ENCODE results near the gene CORIN. TPM values are rescaled to one million over a fixed set of nuclear protein-coding genes. Genes with fewer than 3 reads are reported as not detected.

Gene CORIN
- total and polyA plus RNA-seq, 4 donors: 0.02 to 0.23 (median 0.15) TPM

DNA sequence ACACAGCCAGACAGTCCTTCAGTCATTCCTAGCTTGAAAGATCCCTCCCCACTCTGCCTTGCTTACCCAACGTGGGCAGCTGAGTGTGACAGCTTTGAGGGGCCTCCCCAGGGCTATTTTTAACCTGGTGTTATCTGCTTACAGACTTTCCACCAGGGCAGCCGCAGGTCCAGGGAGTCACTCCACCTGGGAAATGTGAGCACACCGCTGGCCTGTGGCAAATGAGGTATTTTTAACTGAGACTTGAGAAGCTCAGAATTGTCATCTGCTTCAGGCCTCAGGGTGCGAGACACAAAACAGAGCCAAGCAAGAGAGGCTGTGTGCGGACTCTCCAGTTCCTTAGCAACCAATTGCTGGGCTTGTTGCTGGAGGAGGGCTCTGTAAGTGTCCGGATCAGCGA, 13.0 kb downstream of the CORIN start:
- TF ChIP-seq YY1 (IDR thresholded peaks at IDR 0.05) (no peak), FOXA1 (IDR thresholded peaks at IDR 0.05) (no peak), TAF1 (conservative IDR thresholded peaks at IDR 0.05) (no peak), HNF4A (conservative IDR thresholded peaks at IDR 0.05) (no peak), RAD21 (IDR thresholded peaks at IDR 0.05) (no peak), SP1 (IDR thresholded peaks at IDR 0.05) (no peak), FOXA2 (IDR thresholded peaks at IDR 0.05) (no peak), EGR1 (IDR thresholded peaks at IDR 0.05; ENCODE audit: low read depth in 2 of 2) (no peak), GABPA (IDR thresholded peaks at IDR 0.05 in 1 of 2, conservative IDR thresholded peaks at IDR 0.05 in 1 of 2) (no peak), RXRA (IDR thresholded peaks at IDR 0.05) (no peak), NR2F2 (IDR thresholded peaks at IDR 0.05) (no peak), JUND (IDR thresholded peaks at IDR 0.05) (no peak), HNF4G (IDR thresholded peaks at IDR 0.05) (no peak)
- TF ChIP-seq, protein P1, sequence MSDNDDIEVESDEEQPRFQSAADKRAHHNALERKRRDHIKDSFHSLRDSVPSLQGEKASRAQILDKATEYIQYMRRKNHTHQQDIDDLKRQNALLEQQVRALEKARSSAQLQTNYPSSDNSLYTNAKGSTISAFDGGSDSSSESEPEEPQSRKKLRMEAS (IDR thresholded peaks at IDR 0.05): no peak
- TF ChIP-seq, protein P2, sequence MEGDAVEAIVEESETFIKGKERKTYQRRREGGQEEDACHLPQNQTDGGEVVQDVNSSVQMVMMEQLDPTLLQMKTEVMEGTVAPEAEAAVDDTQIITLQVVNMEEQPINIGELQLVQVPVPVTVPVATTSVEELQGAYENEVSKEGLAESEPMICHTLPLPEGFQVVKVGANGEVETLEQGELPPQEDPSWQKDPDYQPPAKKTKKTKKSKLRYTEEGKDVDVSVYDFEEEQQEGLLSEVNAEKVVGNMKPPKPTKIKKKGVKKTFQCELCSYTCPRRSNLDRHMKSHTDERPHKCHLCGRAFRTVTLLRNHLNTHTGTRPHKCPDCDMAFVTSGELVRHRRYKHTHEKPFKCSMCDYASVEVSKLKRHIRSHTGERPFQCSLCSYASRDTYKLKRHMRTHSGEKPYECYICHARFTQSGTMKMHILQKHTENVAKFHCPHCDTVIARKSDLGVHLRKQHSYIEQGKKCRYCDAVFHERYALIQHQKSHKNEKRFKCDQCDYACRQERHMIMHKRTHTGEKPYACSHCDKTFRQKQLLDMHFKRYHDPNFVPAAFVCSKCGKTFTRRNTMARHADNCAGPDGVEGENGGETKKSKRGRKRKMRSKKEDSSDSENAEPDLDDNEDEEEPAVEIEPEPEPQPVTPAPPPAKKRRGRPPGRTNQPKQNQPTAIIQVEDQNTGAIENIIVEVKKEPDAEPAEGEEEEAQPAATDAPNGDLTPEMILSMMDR (IDR thresholded peaks at IDR 0.05; ENCODE audit: low read depth, low read length, missing input control): no peak
- TF ChIP-seq, protein P3, sequence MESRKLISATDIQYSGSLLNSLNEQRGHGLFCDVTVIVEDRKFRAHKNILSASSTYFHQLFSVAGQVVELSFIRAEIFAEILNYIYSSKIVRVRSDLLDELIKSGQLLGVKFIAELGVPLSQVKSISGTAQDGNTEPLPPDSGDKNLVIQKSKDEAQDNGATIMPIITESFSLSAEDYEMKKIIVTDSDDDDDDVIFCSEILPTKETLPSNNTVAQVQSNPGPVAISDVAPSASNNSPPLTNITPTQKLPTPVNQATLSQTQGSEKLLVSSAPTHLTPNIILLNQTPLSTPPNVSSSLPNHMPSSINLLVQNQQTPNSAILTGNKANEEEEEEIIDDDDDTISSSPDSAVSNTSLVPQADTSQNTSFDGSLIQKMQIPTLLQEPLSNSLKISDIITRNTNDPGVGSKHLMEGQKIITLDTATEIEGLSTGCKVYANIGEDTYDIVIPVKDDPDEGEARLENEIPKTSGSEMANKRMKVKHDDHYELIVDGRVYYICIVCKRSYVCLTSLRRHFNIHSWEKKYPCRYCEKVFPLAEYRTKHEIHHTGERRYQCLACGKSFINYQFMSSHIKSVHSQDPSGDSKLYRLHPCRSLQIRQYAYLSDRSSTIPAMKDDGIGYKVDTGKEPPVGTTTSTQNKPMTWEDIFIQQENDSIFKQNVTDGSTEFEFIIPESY (IDR thresholded peaks at IDR 0.05): no peak
- TF ChIP-seq, protein P4, sequence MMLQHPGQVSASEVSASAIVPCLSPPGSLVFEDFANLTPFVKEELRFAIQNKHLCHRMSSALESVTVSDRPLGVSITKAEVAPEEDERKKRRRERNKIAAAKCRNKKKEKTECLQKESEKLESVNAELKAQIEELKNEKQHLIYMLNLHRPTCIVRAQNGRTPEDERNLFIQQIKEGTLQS (IDR thresholded peaks at IDR 0.05): no peak
- H3K9me3 ChIP-seq (ENCODE audit: control insufficient read depth in 4 of 4, low read length in 3 of 4): no peaks in the 10 kb centered on the region
- WGBS: 82% methylated on average over 7 of the region's 7 CpGs

DNA sequence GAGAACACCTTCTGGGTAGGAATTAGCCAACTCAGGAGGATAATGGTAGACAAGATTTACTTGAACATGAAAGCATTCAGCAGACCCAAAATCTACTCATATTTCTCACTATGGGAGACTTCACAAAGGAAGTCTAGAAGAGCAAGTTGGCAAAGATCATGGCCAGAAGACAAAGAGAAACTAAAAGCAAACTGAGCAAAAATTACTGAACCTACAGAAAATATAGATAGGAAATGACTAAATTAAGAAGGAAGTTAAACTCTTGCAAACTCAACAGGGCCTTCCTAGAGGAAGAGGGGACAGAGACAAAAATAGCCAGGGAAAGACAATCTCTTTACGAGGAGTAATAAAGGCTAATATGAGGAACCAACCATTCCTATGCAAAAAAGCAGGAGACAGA, 18.7 kb downstream of the CORIN start:
- Histone ChIP-seq H3K9ac (ENCODE audit: low read depth in 1 of 2, low read length in 2 of 2) (no peak overlapping the region), H3K4me1 (ENCODE audit: control insufficient read depth in 4 of 4, insufficient read depth in 4 of 4, low read length in 3 of 4) (peaks cover 0 to 7% (median 5%) of the 10 kb centered on the region in 4 donors), H3K9me3 (ENCODE audit: control insufficient read depth in 4 of 4, low read length in 3 of 4) (no peaks in the 10 kb centered on the region), H3K36me3 (ENCODE audit: control insufficient read depth in 4 of 4, insufficient read depth in 3 of 4, low read depth in 1 of 4, low read length in 3 of 4) (no peaks in the 10 kb centered on the region), H3K27me3 (ENCODE audit: control insufficient read depth in 4 of 4, insufficient read depth in 4 of 4, low read length in 3 of 4) (no peaks in the 10 kb centered on the region), H3K27ac (ENCODE audit: low read depth in 1 of 2, low read length in 2 of 2) (no peak overlapping the region), H3K4me3 (ENCODE audit: low read depth in 1 of 3, low read length in 3 of 3) (no peak overlapping the region)
- no peak for DNase-seq (ENCODE audit: low spot score)
- 57% methylated on average over 1 of the region's 1 CpG for WGBS
- TF ChIP-seq, protein P4 (IDR thresholded peaks at IDR 0.05): no peak
- TF ChIP-seq FOXA2 (IDR thresholded peaks at IDR 0.05): no peak
- TF ChIP-seq, protein P2 (IDR thresholded peaks at IDR 0.05; ENCODE audit: low read depth, low read length, missing input control): no peak
- TF ChIP-seq, protein P3 (IDR thresholded peaks at IDR 0.05): no peak
- TF ChIP-seq GABPA (IDR thresholded peaks at IDR 0.05 in 1 of 2, conservative IDR thresholded peaks at IDR 0.05 in 1 of 2): no peak
- TF ChIP-seq, protein P1 (IDR thresholded peaks at IDR 0.05): no peak
- no peak for TF ChIP-seq RAD21 (IDR thresholded peaks at IDR 0.05)
- no peak for TF ChIP-seq SP1 (IDR thresholded peaks at IDR 0.05)
- no peak for TF ChIP-seq RXRA (IDR thresholded peaks at IDR 0.05)
- TF ChIP-seq EGR1 (IDR thresholded peaks at IDR 0.05; ENCODE audit: low read depth in 2 of 2): no peak
- no peak for TF ChIP-seq YY1 (IDR thresholded peaks at IDR 0.05)
- TF ChIP-seq TAF1 (conservative IDR thresholded peaks at IDR 0.05): no peak
- TF ChIP-seq NR2F2 (IDR thresholded peaks at IDR 0.05): no peak
- TF ChIP-seq HNF4A (conservative IDR thresholded peaks at IDR 0.05): no peak
- no peak for TF ChIP-seq HNF4G (IDR thresholded peaks at IDR 0.05)
- TF ChIP-seq FOXA1 (IDR thresholded peaks at IDR 0.05): no peak
- no peak for TF ChIP-seq JUND (IDR thresholded peaks at IDR 0.05)

More for the DNA sequence above, 13.0 kb downstream of the CORIN start:
- no peak for DNase-seq (ENCODE audit: low spot score)
- Histone ChIP-seq H3K4me1 (ENCODE audit: control insufficient read depth in 4 of 4, insufficient read depth in 4 of 4, low read length in 3 of 4) (no peaks in the 10 kb centered on the region), H3K36me3 (ENCODE audit: control insufficient read depth in 4 of 4, insufficient read depth in 3 of 4, low read depth in 1 of 4, low read length in 3 of 4) (no peaks in the 10 kb centered on the region), H3K4me3 (ENCODE audit: low read depth in 1 of 3, low read length in 3 of 3) (no peak overlapping the region), H3K9ac (ENCODE audit: low read depth in 1 of 2, low read length in 2 of 2) (no peak overlapping the region), H3K27me3 (ENCODE audit: control insufficient read depth in 4 of 4, insufficient read depth in 4 of 4, low read length in 3 of 4) (no peaks in the 10 kb centered on the region), H3K27ac (ENCODE audit: low read depth in 1 of 2, low read length in 2 of 2) (no peak overlapping the region)
